A549 (cell line): Measurements from ENCODE around the gene FAM3B. TPM values are rescaled to one million over a fixed set of nuclear protein-coding genes. Genes with fewer than 3 reads are reported as not detected.

Experiments used
- ATAC-seq, 2 experiments: fragments of 200-7000 bp in 1 of 2; fragments of >200 bp in 1 of 2; cut with Nextera tagmentation in 1 of 2; cut with Tn5 transposase in 1 of 2; 3 replicates each; pipeline versions ENCODE4 v1.8.0 to v1.9.1; 2018 to 2020; ENCODE audit warnings: mild to moderate bottlenecking in 1 of 2, moderate library complexity in 1 of 2
- CTCF ChIA-PET: fragments of 300-600 bp; sonication (Branson Sonifier 250); formaldehyde crosslinking; extraction: SDS; loops from one replicate; lab custom pipeline; 2021; ENCODE audit warnings: antibody characterized with exemption, inconsistent platforms; lab: Yijun Ruan, JAX
- POLR2A ChIA-PET: fragments of 350-600 bp; formaldehyde crosslinking; extraction: SDS; loops from one replicate; lab custom pipeline; 2021; ENCODE audit warnings: antibody characterized with exemption, inconsistent platforms; lab: Yijun Ruan, JAX
- DNase-seq, 2 experiments: peaks; one replicate each; pipeline versions ENCODE4 v3.0.0 to v3.0.0-alpha.2; 2011 to 2016; ENCODE audit warnings: low read depth in 1 of 2, low spot score in 1 of 2
- FAIRE-seq: peaks from 2 replicates; lab custom pipeline; 2011; peaks lifted over from hg19 to GRCh38; lab: Jason Lieb, UNC
- H3K27ac ChIP-seq, 2 experiments: fragments of >200 bp; sonication (Bioruptor Twin); formaldehyde crosslinking; 3 replicates each; pipeline ENCODE4 v1.5.1; 2016 to 2017
- H3K4me1 ChIP-seq: fragments of >200 bp; sonication (Bioruptor Twin); formaldehyde crosslinking; 3 replicates; pipeline ENCODE4 v1.6.1; 2016
- H3K4me2 ChIP-seq: fragments of >200 bp; sonication (Bioruptor Twin); formaldehyde crosslinking; 3 replicates; pipeline ENCODE4 v1.6.1; 2016
- H3K4me3 ChIP-seq: fragments of >200 bp; sonication (Bioruptor Twin); formaldehyde crosslinking; 3 replicates; pipeline ENCODE4 v1.5.1; 2016
- H3K9me3 ChIP-seq: fragments of >200 bp; sonication (Bioruptor Twin); formaldehyde crosslinking; 3 replicates; pipeline ENCODE4 v1.6.1; 2016
- CHD2 ChIP-seq: fragments of 150-350 bp; IDR thresholded peaks from 2 replicates; pipeline ENCODE4 v1.6.1; 2014; ENCODE audit warnings: low read length; ENCODE audit not compliant: partially characterized antibody
- CHD4 ChIP-seq: fragments of 200-600 bp; sonication (generic); IDR thresholded peaks from 2 replicates; pipeline ENCODE4 v1.6.1; 2016; ENCODE audit warnings: antibody characterized with exemption, mild to moderate bottlenecking, borderline replicate concordance
- CTCF ChIP-seq: fragments of >200 bp; sonication (Bioruptor Twin); formaldehyde crosslinking; IDR thresholded peaks from 3 replicates; pipeline ENCODE4 v1.5.1; 2016
- ESRRA ChIP-seq: fragments of 150-350 bp; IDR thresholded peaks from 2 replicates; pipeline ENCODE4 v1.6.1; 2014; ENCODE audit warnings: mild to moderate bottlenecking, low read length, borderline replicate concordance
- FOXS1 ChIP-seq: fragments of 250-450 bp; sonication (Bioruptor Pico); IDR thresholded peaks from 2 replicates; pipeline ENCODE4 v1.5.0; 2020; ENCODE audit warnings: mild to moderate bottlenecking, moderate library complexity
- GATA3 ChIP-seq: IDR thresholded peaks from 2 replicates; pipeline ENCODE4 v1.6.1; 2012; ENCODE audit warnings: borderline replicate concordance
- HES2 ChIP-seq: fragments of >200 bp; sonication (Bioruptor Twin); formaldehyde crosslinking; IDR thresholded peaks from 2 replicates; pipeline ENCODE4 v1.6.1; 2016
- HEYL ChIP-seq: fragments of 250-450 bp; sonication (Bioruptor Pico); IDR thresholded peaks from 2 replicates; pipeline ENCODE4 v1.8.0; 2021; ENCODE audit warnings: mild to moderate bottlenecking, moderate library complexity
- HOXA7 ChIP-seq: fragments of 250-450 bp; sonication (Bioruptor Pico); IDR thresholded peaks from 2 replicates; pipeline ENCODE4 v1.5.0; 2020; ENCODE audit warnings: mild to moderate bottlenecking, moderate library complexity
- NR3C1 ChIP-seq: fragments of >200 bp; sonication (Bioruptor Twin); formaldehyde crosslinking; IDR thresholded peaks from 3 replicates; pipeline ENCODE4 v1.6.1; 2017
- POLR2AphosphoS2 ChIP-seq: conservative IDR thresholded peaks from 2 replicates; pipeline ENCODE4 v1.6.1; 2012; ENCODE audit warnings: low read length, improper control_type of control experiment, inconsistent platforms
- RARB ChIP-seq: fragments of 250-450 bp; sonication (Bioruptor Pico); IDR thresholded peaks from 2 replicates; pipeline ENCODE4 v1.8.0; 2021; ENCODE audit warnings: mild to moderate bottlenecking, moderate library complexity
- RCOR1 ChIP-seq: fragments of 150-350 bp; IDR thresholded peaks from 2 replicates; pipeline ENCODE4 v1.6.1; 2014; ENCODE audit warnings: antibody characterized with exemption, low read length, low read depth
- REST ChIP-seq: fragments of 200-600 bp; sonication (generic); IDR thresholded peaks from 2 replicates; pipeline ENCODE4 v1.6.1; 2016; ENCODE audit warnings: antibody characterized with exemption, mild to moderate bottlenecking, moderate library complexity
- RFX5 ChIP-seq: fragments of 450-650 bp; IDR thresholded peaks from 2 replicates; pipeline ENCODE4 v1.7.1; 2014; ENCODE audit warnings: antibody characterized with exemption, mild to moderate bottlenecking, moderate library complexity
- SREBF2 ChIP-seq: fragments of 450-650 bp; IDR thresholded peaks from 2 replicates; pipeline ENCODE4 v1.6.1; 2014; ENCODE audit warnings: mild to moderate bottlenecking, moderate library complexity
- TFCP2L1 ChIP-seq: fragments of 250-450 bp; sonication (Bioruptor Pico); IDR thresholded peaks from 2 replicates; pipeline ENCODE4 v1.5.0; 2021; ENCODE audit warnings: mild to moderate bottlenecking
- WGBS: methylation state at CpG from one replicate; pipeline ENCODE4 v1.1.6; 2017; ENCODE audit errors: missing lambda C conversion rate; 5-methylcytosine and 5-hydroxymethylcytosine counted together
- polyA plus RNA-seq, 4 experiments: library from polyadenylated mRNA; depleted of rRNA in 3 of 4; stranded (reverse); fragments of >200 nt; fragmentation: RNase III in 1 of 4; extraction: RNeasy Plus Mini Kit Qiagen cat#74134 plus additional on column Dnase treatment in 1 of 4; gene quantifications; 2 replicates in 3 of 4; 3 replicates in 1 of 4; pipeline ENCODE4 v1.2.3, GENCODE V29; 2011 to 2017

FAM3B gene
- polyA plus RNA-seq, 2 of the 4 experiments (the other 2 are of a cell fraction): not detected

GRCh38 chr21:41362605-41363369 lies 46.2 kb downstream of the FAM3B start:
- TF ChIP-seq TFCP2L1 (no peak), CHD2 (no peak), GATA3 (no peak), CHD4 (no peak), SREBF2 (no peak)
- Histone ChIP-seq H3K4me3 (no peak overlapping the region), H3K9me3 (no peaks in the 10 kb centered on the region), H3K4me1 (peaks cover 12% of the 10 kb centered on the region; the same call in 2 of the 3 replicates), H3K4me2 (no peak overlapping the region), H3K27ac (no peak overlapping the region)
- no peak for ATAC-seq
- ChIA-PET CTCF (no interaction called here), POLR2A (no interaction called here)
- FAIRE-seq: no peak
- DNase-seq: no peak
- WGBS: 82% methylated on average over 15 of the region's 16 CpGs

- H3K9me3 ChIP-seq: no peaks in the 10 kb centered on the region
- WGBS: 70% methylated on average over 13 of the region's 18 CpGs
- no peak for ATAC-seq
- TF ChIP-seq REST (no peak), GATA3 (no peak)
- H3K4me3 ChIP-seq: no peak overlapping the region
- CTCF ChIA-PET: no interaction called here
- FAIRE-seq: no peak
- H3K4me2 ChIP-seq: no peak overlapping the region
- H3K27ac ChIP-seq: no peak overlapping the region
- POLR2A ChIA-PET: no interaction called here
- H3K4me1 ChIP-seq: peaks cover 12% of the 10 kb centered on the region; the same call in 2 of the 3 replicates
- DNase-seq: no peak
These were observed 47.0 kb downstream of the FAM3B start for GRCh38 chr21:41363370-41364270.

GRCh38 chr21:41364308-41364707 lies 47.7 kb downstream of the FAM3B start:
- Histone ChIP-seq H3K4me1 (peaks cover 12% of the 10 kb centered on the region; the same call in 2 of the 3 replicates), H3K4me3 (no peak overlapping the region), H3K27ac (no peak overlapping the region), H3K9me3 (no peaks in the 10 kb centered on the region), H3K4me2 (no peak overlapping the region)
- ATAC-seq: no peak
- no peak for DNase-seq
- WGBS: 50% methylated on average over 4 of the region's 6 CpGs
- no peak for FAIRE-seq
- TF ChIP-seq HES2 (no peak), RARB (no peak), HEYL (CRISPR knock-in tag) (no peak), RCOR1 (no peak)
- CTCF ChIA-PET: no interaction called here
- POLR2A ChIA-PET: no interaction called here

GRCh38 chr21:41365377-41366107 lies 48.9 kb downstream of the FAM3B start:
- FAIRE-seq (no peak), DNase-seq (no peak), ATAC-seq (no peak)
- no peaks in the 10 kb centered on the region for H3K9me3 ChIP-seq
- H3K27ac ChIP-seq: no peak overlapping the region; a peak in 1 of 6 replicates
- no peak overlapping the region for H3K4me3 ChIP-seq
- TF ChIP-seq HOXA7 (CRISPR knock-in tag) (no peak), CTCF (no peak), FOXS1 (CRISPR knock-in tag) (no peak), POLR2AphosphoS2 (no peak), TFCP2L1 (no peak), ESRRA (no peak), RFX5 (no peak), NR3C1 (no peak)
- POLR2A ChIA-PET: no interaction called here
- CTCF ChIA-PET: no interaction called here
- peaks cover 12% of the 10 kb centered on the region; the same call in 2 of the 3 replicates for H3K4me1 ChIP-seq
- WGBS: 90% methylated on average over 15 of the region's 15 CpGs
- H3K4me2 ChIP-seq: no peak overlapping the region
